Endothelial cell (in vitro differentiated cells): ENCODE measurements around the gene TAS2R1. TPM values are rescaled to one million over a fixed set of nuclear protein-coding genes. Genes with fewer than 3 reads are reported as not detected.
"Not testable (repeated sequence)": the region's sequence is repeated elsewhere in the genome, so short reads cannot be mapped to it uniquely, and the experiment has no call there.

Experiments
- DNase-seq: peaks from one replicate; pipeline ENCODE4 v3.0.0; 2021; ENCODE audit warnings: low spot score
- H3K27ac Mint-ChIP-seq: one replicate; pipeline ENCODE4 v1.8.0; 2021; ENCODE audit warnings: mixed read lengths, inconsistent platforms; ENCODE audit not compliant: unreplicated experiment
- H3K27me3 Mint-ChIP-seq: one replicate; pipeline ENCODE4 v1.8.0; 2021; ENCODE audit warnings: mild to moderate bottlenecking, moderate library complexity, mixed read lengths, inconsistent platforms; ENCODE audit not compliant: unreplicated experiment
- H3K36me3 Mint-ChIP-seq: one replicate; pipeline ENCODE4 v1.8.0; 2021; ENCODE audit warnings: mild to moderate bottlenecking, low read depth, mixed read lengths, inconsistent platforms; ENCODE audit not compliant: unreplicated experiment
- H3K4me1 Mint-ChIP-seq: one replicate; pipeline ENCODE4 v1.8.0; 2021; ENCODE audit warnings: mild to moderate bottlenecking, mixed read lengths, inconsistent platforms; ENCODE audit not compliant: unreplicated experiment
- H3K4me3 Mint-ChIP-seq: one replicate; pipeline ENCODE4 v1.8.0; 2021; ENCODE audit warnings: mild to moderate bottlenecking, mixed read lengths, inconsistent platforms; ENCODE audit not compliant: unreplicated experiment
- H3K9me3 Mint-ChIP-seq: one replicate; pipeline ENCODE4 v1.8.0; 2021; ENCODE audit warnings: mixed read lengths, inconsistent platforms; ENCODE audit not compliant: unreplicated experiment
- total RNA-seq: library from RNA; stranded (reverse); fragmentation: NEBNext Ultra II Directional; extraction: Animal tissue kit (Norgen Biotek cat#: 25700); gene quantifications from one replicate; pipeline ENCODE4 v1.2.1, GENCODE V29; 2021; ENCODE audit not compliant: unreplicated experiment
- TF ChIP-seq, protein P1 (sequence below): fragments of 200-600 bp; sonication (generic); IDR thresholded peaks from one replicate; pipeline ENCODE4 v1.5.0; 2021; ENCODE audit warnings: antibody characterized with exemption; ENCODE audit not compliant: unreplicated experiment

TAS2R1 gene
- total RNA-seq, 1 donor from 2014 or later = not detected

DNA sequence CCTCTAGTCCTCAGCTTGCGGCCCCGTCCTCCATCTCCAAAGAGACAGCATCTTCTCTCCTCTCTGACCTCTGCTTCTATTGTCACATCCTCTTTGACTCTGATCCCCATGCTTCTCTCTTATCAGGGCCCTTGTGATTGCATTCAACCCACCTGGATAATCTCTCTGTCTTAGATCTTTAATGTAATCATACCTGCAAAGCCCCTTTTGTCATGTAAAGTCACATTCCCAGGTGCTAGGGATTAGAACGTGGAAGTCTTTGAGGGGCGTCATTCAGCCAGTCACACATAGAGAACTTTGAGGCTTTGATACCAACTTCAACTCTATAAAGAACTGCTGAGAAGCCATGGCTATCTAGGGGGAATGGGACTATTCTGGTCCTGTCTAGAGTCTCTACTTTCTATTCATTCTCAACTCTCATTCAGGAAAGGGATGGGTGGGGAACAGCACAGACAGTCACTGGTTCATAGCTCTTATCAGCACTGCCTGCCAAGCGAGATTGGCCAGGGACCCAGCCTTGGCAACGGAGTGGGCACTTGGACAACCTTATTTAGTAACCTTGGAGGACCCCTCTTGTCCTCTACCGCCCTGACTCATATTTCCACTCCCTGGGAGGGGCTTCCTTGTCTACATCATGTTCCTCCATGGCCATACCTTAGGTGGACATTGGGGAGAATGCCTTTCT is 29.0 kb downstream of the TAS2R1 start:
- no peaks in the 10 kb centered on the region for H3K9me3 Mint-ChIP-seq
- no peak for DNase-seq

DNA sequence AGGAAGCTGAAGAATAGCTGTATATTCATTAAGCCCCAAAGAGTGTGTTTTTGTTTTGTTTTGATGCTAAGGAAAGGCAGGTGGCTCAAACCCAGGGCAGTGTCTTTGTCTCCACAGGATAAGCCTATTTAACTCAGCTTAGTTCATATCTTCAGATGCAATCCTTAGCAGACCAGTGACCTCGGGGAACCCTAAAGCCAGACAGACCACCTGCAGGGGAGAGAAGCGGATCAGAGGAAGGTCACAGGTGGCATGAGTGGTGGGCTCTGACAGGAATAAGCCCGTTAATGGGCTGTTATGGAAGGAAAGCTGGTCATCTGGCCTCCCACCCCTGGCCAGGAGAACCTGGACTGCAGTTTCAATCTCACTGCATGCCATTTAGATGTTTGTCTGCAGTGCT is 30.8 kb downstream of the TAS2R1 start:
- no peak overlapping the region for H3K27ac Mint-ChIP-seq
- DNase-seq = no peak
- H3K27me3 Mint-ChIP-seq = peaks cover 3% of the 10 kb centered on the region

More for the DNA sequence above, 29.0 kb downstream of the TAS2R1 start:
- Mint-ChIP-seq H3K4me3 (no peak overlapping the region), H3K4me1 (peaks cover 11% of the 10 kb centered on the region), H3K27ac (no peak overlapping the region), H3K27me3 (peaks cover 3% of the 10 kb centered on the region), H3K36me3 (no peaks in the 10 kb centered on the region)
- TF ChIP-seq, protein P1, sequence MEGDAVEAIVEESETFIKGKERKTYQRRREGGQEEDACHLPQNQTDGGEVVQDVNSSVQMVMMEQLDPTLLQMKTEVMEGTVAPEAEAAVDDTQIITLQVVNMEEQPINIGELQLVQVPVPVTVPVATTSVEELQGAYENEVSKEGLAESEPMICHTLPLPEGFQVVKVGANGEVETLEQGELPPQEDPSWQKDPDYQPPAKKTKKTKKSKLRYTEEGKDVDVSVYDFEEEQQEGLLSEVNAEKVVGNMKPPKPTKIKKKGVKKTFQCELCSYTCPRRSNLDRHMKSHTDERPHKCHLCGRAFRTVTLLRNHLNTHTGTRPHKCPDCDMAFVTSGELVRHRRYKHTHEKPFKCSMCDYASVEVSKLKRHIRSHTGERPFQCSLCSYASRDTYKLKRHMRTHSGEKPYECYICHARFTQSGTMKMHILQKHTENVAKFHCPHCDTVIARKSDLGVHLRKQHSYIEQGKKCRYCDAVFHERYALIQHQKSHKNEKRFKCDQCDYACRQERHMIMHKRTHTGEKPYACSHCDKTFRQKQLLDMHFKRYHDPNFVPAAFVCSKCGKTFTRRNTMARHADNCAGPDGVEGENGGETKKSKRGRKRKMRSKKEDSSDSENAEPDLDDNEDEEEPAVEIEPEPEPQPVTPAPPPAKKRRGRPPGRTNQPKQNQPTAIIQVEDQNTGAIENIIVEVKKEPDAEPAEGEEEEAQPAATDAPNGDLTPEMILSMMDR = no peak

DNA sequence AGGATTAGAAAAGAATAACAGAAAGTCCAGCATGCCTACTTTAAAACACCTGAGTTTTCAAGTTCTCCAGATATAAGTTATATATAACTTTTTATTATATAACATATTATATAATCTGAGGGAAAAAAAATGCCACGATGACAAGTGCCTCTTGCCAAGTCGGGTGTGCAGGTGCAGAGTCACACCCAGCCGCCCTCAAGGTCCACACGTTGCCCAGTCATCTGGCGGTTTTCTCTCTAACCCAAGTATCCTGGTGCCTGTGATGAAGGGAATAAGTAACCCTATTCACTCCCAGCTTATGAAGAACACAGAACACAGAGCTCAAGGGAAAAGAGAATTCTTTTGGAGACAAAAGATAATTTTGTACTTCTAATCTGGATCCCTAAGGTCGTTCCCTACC is 31.8 kb downstream of the TAS2R1 start:
- H3K27me3 Mint-ChIP-seq, H3K9me3 Mint-ChIP-seq, H3K4me3 Mint-ChIP-seq, H3K27ac Mint-ChIP-seq, H3K36me3 Mint-ChIP-seq, DNase-seq: not testable (repeated sequence)
- H3K4me1 Mint-ChIP-seq = peaks cover 14% of the 10 kb centered on the region

More for the DNA sequence above, 30.8 kb downstream of the TAS2R1 start:
- no peak overlapping the region for H3K4me3 Mint-ChIP-seq
- H3K36me3 Mint-ChIP-seq = no peaks in the 10 kb centered on the region
- no peaks in the 10 kb centered on the region for H3K9me3 Mint-ChIP-seq
- peaks cover 14% of the 10 kb centered on the region for H3K4me1 Mint-ChIP-seq
- TF ChIP-seq, protein P1 = no peak

DNA sequence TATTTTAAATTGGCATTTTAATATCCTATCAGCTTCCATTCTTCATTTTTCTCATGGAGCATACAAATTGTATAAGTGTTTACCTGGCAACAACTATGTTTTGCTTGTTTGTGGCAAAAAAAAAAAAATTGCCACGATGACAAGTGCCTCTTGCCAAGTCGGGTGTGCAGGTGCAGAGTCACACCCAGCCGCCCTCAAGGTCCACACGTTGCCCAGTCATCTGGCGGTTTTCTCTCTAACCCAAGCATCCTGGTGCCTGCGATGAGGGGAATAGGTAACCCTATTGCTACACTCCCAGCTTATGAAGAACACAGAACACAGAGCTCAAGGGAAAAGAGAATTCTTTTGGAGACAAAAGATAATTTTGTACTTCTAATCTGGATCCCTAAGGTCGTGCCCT is 32.8 kb downstream of the TAS2R1 start:
- not testable (repeated sequence) for DNase-seq, H3K27me3 Mint-ChIP-seq, H3K27ac Mint-ChIP-seq, H3K4me3 Mint-ChIP-seq, H3K9me3 Mint-ChIP-seq, H3K36me3 Mint-ChIP-seq
- H3K4me1 Mint-ChIP-seq = peaks cover 14% of the 10 kb centered on the region

DNA sequence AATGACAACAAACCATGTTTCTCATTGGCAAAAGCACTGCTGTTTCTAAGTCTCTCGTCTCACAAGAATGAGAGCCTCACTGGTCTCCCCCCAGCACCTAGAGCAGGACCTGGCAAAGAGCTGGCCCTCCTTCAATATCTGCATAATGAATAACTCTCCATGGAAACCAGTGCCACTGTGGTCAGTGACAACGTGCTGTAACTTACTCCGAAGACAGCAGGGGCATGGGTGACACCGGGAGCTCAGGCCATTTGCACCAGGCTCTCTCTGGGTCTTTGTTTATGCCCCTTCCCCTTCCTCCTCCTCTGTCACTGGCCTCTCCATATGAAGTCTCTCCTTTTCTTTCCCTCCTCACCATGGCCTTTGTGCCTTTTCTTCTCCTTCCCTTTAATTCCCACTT is 33.3 kb downstream of the TAS2R1 start:
- TF ChIP-seq, protein P1 = no peak
- no peaks in the 10 kb centered on the region for H3K36me3 Mint-ChIP-seq
- no peaks in the 10 kb centered on the region for H3K9me3 Mint-ChIP-seq
- no peak overlapping the region for H3K4me3 Mint-ChIP-seq
- peaks cover 14% of the 10 kb centered on the region for H3K4me1 Mint-ChIP-seq
- DNase-seq = no peak
- H3K27ac Mint-ChIP-seq = no peak overlapping the region
- H3K27me3 Mint-ChIP-seq = no peaks in the 10 kb centered on the region

DNA sequence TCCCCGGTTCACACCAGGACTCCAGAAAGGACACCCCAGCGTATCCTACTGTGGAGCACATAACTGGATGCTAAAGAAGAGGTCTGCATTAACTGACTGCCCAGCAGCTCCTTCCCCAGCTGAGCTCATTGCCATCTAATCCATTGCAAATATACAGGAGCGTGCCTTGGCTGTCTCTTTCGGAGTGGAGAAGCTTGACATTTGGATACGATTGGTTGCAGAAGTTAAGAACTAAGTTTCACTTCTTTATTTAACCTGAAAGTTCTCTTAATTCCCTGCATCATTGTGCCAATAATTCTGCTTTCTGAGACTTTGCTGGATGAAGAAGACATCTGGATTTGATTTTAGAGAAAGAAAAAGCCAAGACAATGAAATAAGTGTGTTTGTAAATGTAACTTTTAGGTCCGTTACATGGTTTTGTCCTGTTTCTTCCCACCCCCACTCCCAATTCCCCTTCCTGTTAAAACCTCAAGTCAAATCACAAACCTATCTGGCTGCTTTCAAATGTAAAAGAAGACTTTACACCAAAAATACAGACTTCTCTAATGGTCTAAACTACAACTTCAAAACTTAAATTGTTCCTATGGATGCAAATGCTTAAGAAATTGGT is 33.9 kb downstream of the TAS2R1 start:
- Mint-ChIP-seq H3K9me3 (no peaks in the 10 kb centered on the region), H3K4me3 (no peak overlapping the region), H3K27me3 (no peaks in the 10 kb centered on the region), H3K4me1 (peaks cover 14% of the 10 kb centered on the region), H3K36me3 (no peaks in the 10 kb centered on the region), H3K27ac (no peak overlapping the region)
- TF ChIP-seq, protein P1 = no peak
- no peak for DNase-seq
